ENCODE data around the gene TPRN. TPM values are rescaled to one million over a fixed set of nuclear protein-coding genes. Genes with fewer than 3 reads are reported as not detected.
"Not testable (repeated sequence)": the region's sequence is repeated elsewhere in the genome, so short reads cannot be mapped to it uniquely, and the experiment has no call there.

The TPRN gene
- total and polyA plus RNA-seq, 4 donors = 6.7 to 30.8 (median 17.0) TPM

- Histone ChIP-seq H3K4me3 (ENCODE audit: low read depth, low read length) (peak overlapping the region; percentile 66), H3K4me1 (ENCODE audit: control insufficient read depth, insufficient read depth, low read length) (peaks cover 66% of the 10 kb centered on the region), H3K9me3 (ENCODE audit: control insufficient read depth, insufficient read depth, low read length) (no peaks in the 10 kb centered on the region), H3K27ac (ENCODE audit: low read depth, low read length) (no peak overlapping the region), H3K36me3 (ENCODE audit: control insufficient read depth, insufficient read depth, low read length) (peaks cover 50% of the 10 kb centered on the region), H3K27me3 (ENCODE audit: control insufficient read depth, insufficient read depth, low read length) (no peaks in the 10 kb centered on the region)
- DNase-seq (ENCODE audit: low read depth in 4 of 6, low spot score in 6 of 6) = no peak
- 78% methylated on average over 35 of the region's 36 CpGs for WGBS (ENCODE audit: insufficient coverage)
Measured at GRCh38 chr9:137242269-137243203, 42.0 kb upstream of the TPRN start.

- Histone ChIP-seq H3K9me3 (ENCODE audit: control insufficient read depth, insufficient read depth, low read length) (no peaks in the 10 kb centered on the region), H3K4me1 (ENCODE audit: control insufficient read depth, insufficient read depth, low read length) (peaks cover 74% of the 10 kb centered on the region), H3K27ac (ENCODE audit: low read depth, low read length) (peak overlapping the region; percentile 33), H3K27me3 (ENCODE audit: control insufficient read depth, insufficient read depth, low read length) (no peaks in the 10 kb centered on the region), H3K4me3 (ENCODE audit: low read depth, low read length) (peak overlapping the region; percentile 66), H3K36me3 (ENCODE audit: control insufficient read depth, insufficient read depth, low read length) (peaks cover 56% of the 10 kb centered on the region)
- WGBS (ENCODE audit: insufficient coverage) = under 1% methylated on average over 75 of the region's 83 CpGs
- DNase-seq (ENCODE audit: low read depth in 4 of 6, low spot score in 6 of 6) = no peak
Measured at GRCh38 chr9:137241490-137242268, 41.1 kb upstream of the TPRN start.

GRCh38 chr9:137240841-137241489, 40.4 kb upstream of the TPRN start, which contains the start of gene TUBB4B:
Gene TUBB4B (plus strand): TSS chr9:137241287. CDS start chr9:137241361, 74 bp downstream.
- Histone ChIP-seq H3K4me1 (ENCODE audit: control insufficient read depth, insufficient read depth, low read length) (peaks cover 81% of the 10 kb centered on the region), H3K4me3 (ENCODE audit: low read depth, low read length) (peak within 1 kb of the TSS; percentile 66)
- WGBS (ENCODE audit: insufficient coverage) = 0% methylated on average over 67 of the region's 67 CpGs

DNA sequence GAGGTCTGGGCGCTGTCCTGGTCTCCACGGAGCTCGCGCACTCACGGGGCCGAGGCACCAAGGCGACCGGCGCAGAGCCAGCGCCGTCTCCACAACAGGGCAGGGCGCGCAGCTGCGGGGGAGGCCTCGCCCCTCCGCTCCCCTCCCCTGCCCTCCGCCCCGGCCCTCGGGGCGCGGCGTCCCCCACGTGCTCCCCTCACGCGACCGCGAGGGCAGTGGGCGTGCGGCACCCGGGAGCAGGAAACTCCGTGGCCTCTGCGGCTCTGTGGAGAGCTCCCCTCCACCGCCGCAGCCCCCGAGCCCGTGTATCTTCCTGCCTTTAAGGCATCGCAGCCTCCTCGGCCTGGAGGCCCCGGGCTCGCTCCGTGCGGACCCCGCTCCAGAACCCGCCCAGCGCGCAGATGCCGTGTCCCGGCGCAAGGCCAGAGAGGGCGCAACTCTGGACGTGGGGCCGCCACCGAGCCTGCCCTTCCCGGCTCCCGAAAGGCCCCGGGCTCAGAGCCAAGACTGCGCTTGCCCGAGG, 39.8 kb upstream of the TPRN start:
- Histone ChIP-seq H3K27me3 (ENCODE audit: control insufficient read depth, insufficient read depth, low read length) (no peaks in the 10 kb centered on the region), H3K4me1 (ENCODE audit: control insufficient read depth, insufficient read depth, low read length) (peaks cover 84% of the 10 kb centered on the region), H3K27ac (ENCODE audit: low read depth, low read length) (peak overlapping the region; percentile 95), H3K36me3 (ENCODE audit: control insufficient read depth, insufficient read depth, low read length) (peaks cover 64% of the 10 kb centered on the region), H3K4me3 (ENCODE audit: low read depth, low read length) (peak overlapping the region; percentile 61), H3K9me3 (ENCODE audit: control insufficient read depth, insufficient read depth, low read length) (no peaks in the 10 kb centered on the region)
- WGBS (ENCODE audit: insufficient coverage) = 0% methylated on average over 58 of the region's 58 CpGs
- peak in 3 of 6 donors; percentile 63 to 91 (median 82) for DNase-seq (ENCODE audit: low read depth in 4 of 6, low spot score in 6 of 6)

More at GRCh38 chr9:137240841-137241489, 40.4 kb upstream of the TPRN start, which contains the start of gene TUBB4B:
- Histone ChIP-seq H3K27ac (ENCODE audit: low read depth, low read length) (peak within 1 kb of the TSS; percentile 95), H3K36me3 (ENCODE audit: control insufficient read depth, insufficient read depth, low read length) (peaks cover 59% of the 10 kb centered on the region), H3K27me3 (ENCODE audit: control insufficient read depth, insufficient read depth, low read length) (no peaks in the 10 kb centered on the region), H3K9me3 (ENCODE audit: control insufficient read depth, insufficient read depth, low read length) (no peaks in the 10 kb centered on the region)
- DNase-seq (ENCODE audit: low read depth in 4 of 6, low spot score in 6 of 6) = peak; percentile 96 to 100 (median 99)

- peak overlapping the region; percentile 95 for H3K27ac ChIP-seq (ENCODE audit: low read depth, low read length)
- peaks cover 64% of the 10 kb centered on the region for H3K36me3 ChIP-seq (ENCODE audit: control insufficient read depth, insufficient read depth, low read length)
- not testable (repeated sequence) for DNase-seq (ENCODE audit: low read depth in 4 of 6, low spot score in 6 of 6); H3K27me3 ChIP-seq (ENCODE audit: control insufficient read depth, insufficient read depth, low read length); H3K9me3 ChIP-seq (ENCODE audit: control insufficient read depth, insufficient read depth, low read length)
- H3K4me1 ChIP-seq (ENCODE audit: control insufficient read depth, insufficient read depth, low read length) = peaks cover 81% of the 10 kb centered on the region
- peak overlapping the region; percentile 61 for H3K4me3 ChIP-seq (ENCODE audit: low read depth, low read length)
- WGBS (ENCODE audit: insufficient coverage) = 47% methylated on average over 3 of the region's 27 CpGs
Measured at GRCh38 chr9:137239541-137240200, 39.1 kb upstream of the TPRN start.

GRCh38 chr9:137237759-137238726, 37.5 kb upstream of the TPRN start:
- WGBS (ENCODE audit: insufficient coverage) = 50% methylated on average over 12 of the region's 13 CpGs
- Histone ChIP-seq H3K27ac (ENCODE audit: low read depth, low read length) (peak overlapping the region; percentile 61), H3K4me3 (ENCODE audit: low read depth, low read length) (no peak overlapping the region), H3K4me1 (ENCODE audit: control insufficient read depth, insufficient read depth, low read length) (peaks cover 65% of the 10 kb centered on the region), H3K9me3 (ENCODE audit: control insufficient read depth, insufficient read depth, low read length) (no peaks in the 10 kb centered on the region), H3K27me3 (ENCODE audit: control insufficient read depth, insufficient read depth, low read length) (no peaks in the 10 kb centered on the region), H3K36me3 (ENCODE audit: control insufficient read depth, insufficient read depth, low read length) (peaks cover 53% of the 10 kb centered on the region)
- DNase-seq (ENCODE audit: low read depth in 4 of 6, low spot score in 6 of 6) = peak in 2 of 6 donors; percentile 14 to 56

DNA sequence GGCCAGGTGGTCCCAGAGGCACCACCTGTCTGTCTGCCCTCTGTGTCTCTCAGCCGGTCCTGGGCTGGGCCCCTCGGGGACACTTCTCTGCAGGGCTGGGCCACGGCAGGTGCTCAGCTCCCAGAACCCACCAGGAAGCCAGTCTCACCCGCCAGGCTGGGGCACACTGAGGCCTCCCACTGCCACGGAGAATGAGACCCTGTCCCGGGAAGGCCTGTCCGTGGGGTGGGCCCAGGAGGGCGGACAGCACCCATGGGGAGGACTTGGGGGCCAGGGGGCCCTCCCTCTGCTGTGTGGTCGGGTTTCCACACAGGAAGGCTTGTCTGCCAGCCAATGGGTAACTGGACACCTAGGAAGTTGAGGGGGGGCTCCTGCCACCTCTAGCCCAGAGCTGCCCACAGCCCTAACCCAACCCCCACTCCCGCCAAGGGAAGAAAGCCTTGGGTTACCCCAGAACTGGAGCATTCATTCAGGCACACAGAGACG, 36.4 kb upstream of the TPRN start:
- Histone ChIP-seq H3K4me1 (ENCODE audit: control insufficient read depth, insufficient read depth, low read length) (peaks cover 54% of the 10 kb centered on the region), H3K36me3 (ENCODE audit: control insufficient read depth, insufficient read depth, low read length) (peaks cover 46% of the 10 kb centered on the region), H3K27ac (ENCODE audit: low read depth, low read length) (peak overlapping the region; percentile 58), H3K9me3 (ENCODE audit: control insufficient read depth, insufficient read depth, low read length) (no peaks in the 10 kb centered on the region), H3K27me3 (ENCODE audit: control insufficient read depth, insufficient read depth, low read length) (no peaks in the 10 kb centered on the region), H3K4me3 (ENCODE audit: low read depth, low read length) (no peak overlapping the region)
- WGBS (ENCODE audit: insufficient coverage) = 32% methylated on average over 10 of the region's 11 CpGs
- no peak for DNase-seq (ENCODE audit: low read depth in 4 of 6, low spot score in 6 of 6)
